ENCODE data around the gene APRT.
"Not testable (repeated sequence)": the region's sequence is repeated elsewhere in the genome, so short reads cannot be mapped to it uniquely, and the experiment has no call there.

APRT gene

DNA sequence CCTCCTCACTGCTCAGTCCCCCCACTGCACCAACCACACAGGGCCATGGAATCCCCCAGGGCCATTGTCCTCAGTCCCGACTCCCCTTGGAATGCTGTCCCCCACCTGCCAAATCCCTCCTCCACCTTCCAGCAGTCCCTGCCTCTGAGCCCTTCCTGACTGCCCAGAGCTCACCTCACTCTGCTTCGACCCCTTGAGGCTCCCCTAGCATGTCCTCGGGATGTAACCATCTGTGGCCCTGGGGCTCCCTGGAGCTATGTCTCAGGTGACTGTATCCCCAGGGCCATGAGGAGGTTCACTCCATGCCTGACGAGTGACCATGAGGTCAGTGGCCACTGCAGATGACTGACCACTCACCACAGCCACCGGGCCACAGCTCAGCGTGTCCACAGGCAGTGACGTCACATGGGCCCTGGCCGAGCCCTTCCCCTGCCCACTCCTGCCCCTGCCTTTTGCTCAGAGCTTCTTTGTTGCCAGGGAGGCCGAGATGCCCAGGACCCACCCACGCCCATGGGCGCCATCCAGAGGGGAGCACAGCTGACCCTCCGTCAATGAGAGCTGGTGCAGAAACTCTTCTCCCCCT, 19.0 kb downstream of the APRT start:
- no peaks in the 10 kb centered on the region for H3K9me3 Mint-ChIP-seq
- H3K4me3 Mint-ChIP-seq = no peak overlapping the region
- no peaks in the 10 kb centered on the region for H3K4me1 Mint-ChIP-seq
- H3K36me3 Mint-ChIP-seq (ENCODE audit: low read depth) = no peaks in the 10 kb centered on the region
- peaks cover 38% of the 10 kb centered on the region for H3K27me3 Mint-ChIP-seq (ENCODE audit: low read depth)
- no peak for TF ChIP-seq CTCF (IDR thresholded peaks at IDR 0.05; ENCODE audit: unreplicated experiment in 3 of 3)
- no peak overlapping the region for H3K27ac Mint-ChIP-seq

- Mint-ChIP-seq H3K9me3 (no peaks in the 10 kb centered on the region), H3K4me1 (no peaks in the 10 kb centered on the region), H3K27ac (no peak overlapping the region), H3K4me3 (no peak overlapping the region), H3K27me3 (ENCODE audit: low read depth) (peaks cover 43% of the 10 kb centered on the region), H3K36me3 (ENCODE audit: low read depth) (no peaks in the 10 kb centered on the region)
- no peak for TF ChIP-seq CTCF (IDR thresholded peaks at IDR 0.05; ENCODE audit: unreplicated experiment in 3 of 3)
These were observed 19.6 kb downstream of the APRT start for GRCh38 chr16:88792078-88792550.

DNA sequence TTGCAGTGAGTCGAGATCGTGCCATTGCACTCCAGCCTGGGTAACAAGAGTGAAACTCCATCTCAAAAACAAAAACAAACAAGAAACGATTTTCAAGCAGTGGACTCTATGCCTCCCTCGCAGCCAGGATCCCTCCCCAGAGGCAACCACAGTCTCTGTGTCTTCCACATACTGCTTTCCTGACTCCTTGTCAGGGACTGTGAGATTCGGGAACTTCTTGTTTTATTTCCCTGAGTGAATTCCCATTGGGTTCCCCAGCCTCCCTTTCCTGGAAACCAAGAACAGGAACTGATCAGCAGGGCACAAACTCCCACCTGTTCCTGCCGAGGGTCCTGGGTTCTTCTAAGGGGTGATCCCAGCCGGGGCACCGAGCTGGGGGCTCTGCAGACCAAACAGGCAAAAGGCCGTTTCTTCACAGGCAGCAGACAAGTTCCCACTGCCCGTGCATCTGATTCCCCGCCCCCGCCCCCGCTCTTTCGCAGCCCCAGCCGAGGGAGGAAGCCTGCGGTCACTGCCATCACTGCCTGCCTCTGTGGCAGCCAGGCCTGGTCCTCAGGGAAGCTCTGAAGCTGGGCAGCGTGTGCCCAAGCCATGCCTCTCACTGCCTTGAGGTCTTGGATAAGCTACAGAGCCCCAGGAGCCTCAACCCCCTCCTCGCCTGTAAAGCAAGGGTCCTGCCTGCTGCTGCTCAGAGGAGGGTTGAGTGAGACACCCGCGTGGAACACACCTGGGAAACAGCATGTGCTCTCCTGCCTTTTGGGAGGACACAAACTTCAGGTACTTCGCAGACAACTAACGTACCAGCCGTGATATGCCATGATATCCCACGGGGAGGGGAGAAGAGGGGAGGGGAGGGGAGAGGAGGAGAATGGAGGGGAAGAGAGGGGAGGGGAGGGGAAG, 21.2 kb downstream of the APRT start:
- no peak overlapping the region for H3K27ac Mint-ChIP-seq
- H3K9me3 Mint-ChIP-seq = no peaks in the 10 kb centered on the region
- no peaks in the 10 kb centered on the region for H3K4me1 Mint-ChIP-seq
- H3K36me3 Mint-ChIP-seq (ENCODE audit: low read depth) = no peaks in the 10 kb centered on the region
- no peak for TF ChIP-seq CTCF (IDR thresholded peaks at IDR 0.05; ENCODE audit: unreplicated experiment in 3 of 3)
- H3K4me3 Mint-ChIP-seq = peak overlapping the region in 1 of 3 experiments; percentile 38
- peaks cover 48% of the 10 kb centered on the region for H3K27me3 Mint-ChIP-seq (ENCODE audit: low read depth)

DNA sequence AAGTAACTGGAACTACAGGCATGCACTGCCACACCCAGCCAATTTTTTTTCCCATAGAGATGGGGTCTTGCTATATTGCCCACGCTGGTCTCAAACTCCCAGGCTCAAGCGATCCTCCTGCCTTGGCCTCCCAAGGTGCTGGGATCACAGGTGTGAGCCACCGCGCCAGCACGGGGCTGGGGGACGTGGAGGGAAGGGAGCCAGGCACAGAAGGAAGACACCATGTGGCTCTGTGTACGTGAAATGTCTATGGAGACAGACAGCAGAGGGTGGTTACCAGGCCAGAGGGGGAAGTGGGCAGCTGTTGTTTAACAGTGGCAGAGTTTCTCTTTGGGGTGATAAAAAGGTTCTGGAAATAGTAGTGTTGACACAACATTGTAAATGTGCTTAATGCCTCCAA, 22.1 kb downstream of the APRT start:
- H3K36me3 Mint-ChIP-seq (ENCODE audit: low read depth) = no peaks in the 10 kb centered on the region
- peaks cover 43% of the 10 kb centered on the region for H3K27me3 Mint-ChIP-seq (ENCODE audit: low read depth)
- no peak overlapping the region for H3K27ac Mint-ChIP-seq
- no peaks in the 10 kb centered on the region for H3K9me3 Mint-ChIP-seq
- H3K4me3 Mint-ChIP-seq = no peak overlapping the region
- no peaks in the 10 kb centered on the region for H3K4me1 Mint-ChIP-seq
- no peak for TF ChIP-seq CTCF (IDR thresholded peaks at IDR 0.05; ENCODE audit: unreplicated experiment in 3 of 3)

- H3K4me3 Mint-ChIP-seq; H3K27ac Mint-ChIP-seq; H3K36me3 Mint-ChIP-seq (ENCODE audit: low read depth); H3K4me1 Mint-ChIP-seq; H3K9me3 Mint-ChIP-seq: not testable (repeated sequence)
- peaks cover 41% of the 10 kb centered on the region for H3K27me3 Mint-ChIP-seq (ENCODE audit: low read depth)
These were observed 23.0 kb downstream of the APRT start for GRCh38 chr16:88788749-88789148.

DNA sequence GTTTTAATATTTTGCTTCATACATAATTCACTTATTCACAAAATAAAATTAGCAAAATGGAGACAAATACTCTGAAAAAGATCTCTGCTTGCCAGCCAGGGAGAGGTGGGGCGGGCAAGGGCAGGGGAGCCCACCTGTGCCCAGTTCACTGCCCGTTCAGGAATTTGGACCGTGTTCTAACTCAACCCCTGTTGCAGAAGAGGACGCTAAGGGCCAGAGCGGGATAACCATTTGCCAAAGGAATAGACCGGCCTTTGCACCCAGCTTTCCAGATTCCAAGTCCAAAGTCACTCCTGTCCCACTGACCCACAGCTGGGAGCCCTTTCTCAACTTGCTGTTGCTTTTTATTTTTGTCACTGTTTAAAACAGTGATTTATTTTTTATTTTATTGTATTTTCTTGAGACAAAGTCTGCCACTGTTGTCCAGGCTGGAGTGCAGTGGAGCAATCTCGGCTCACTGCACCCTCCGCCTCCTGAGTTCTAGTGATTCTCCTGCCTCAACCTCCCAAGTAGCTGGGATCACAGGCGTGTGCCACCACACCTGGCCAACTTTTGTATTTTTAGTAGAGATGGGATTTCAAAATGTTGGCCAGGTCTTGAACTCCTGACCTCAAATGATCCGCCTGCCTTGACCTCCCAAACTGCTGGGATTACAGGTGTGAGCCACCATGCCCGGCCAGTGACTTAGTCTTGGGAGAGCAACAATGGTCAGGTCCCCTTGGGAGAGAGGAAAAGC, 24.0 kb downstream of the APRT start:
- Mint-ChIP-seq H3K36me3 (ENCODE audit: low read depth) (no peaks in the 10 kb centered on the region), H3K4me3 (no peak overlapping the region), H3K27ac (no peak overlapping the region)

More for the DNA sequence above, 24.0 kb downstream of the APRT start:
- Mint-ChIP-seq H3K9me3 (no peaks in the 10 kb centered on the region), H3K27me3 (ENCODE audit: low read depth) (peaks cover 44% of the 10 kb centered on the region), H3K4me1 (peaks cover 10% of the 10 kb centered on the region)
- TF ChIP-seq CTCF (IDR thresholded peaks at IDR 0.05; ENCODE audit: unreplicated experiment in 3 of 3) = no peak
